A549 (cell line): ENCODE data around the gene EGLN2. TPM values are rescaled to one million over a fixed set of nuclear protein-coding genes. Genes with fewer than 3 reads are reported as not detected.

Source experiments
- ATAC-seq, 2 experiments: fragments of 200-7000 bp in 1 of 2; fragments of >200 bp in 1 of 2; cut with Nextera tagmentation in 1 of 2; cut with Tn5 transposase in 1 of 2; 3 replicates each; pipeline versions ENCODE4 v1.8.0 to v1.9.1; 2018 to 2020; ENCODE audit warnings: mild to moderate bottlenecking in 1 of 2, moderate library complexity in 1 of 2
- CTCF ChIA-PET: fragments of 300-600 bp; sonication (Branson Sonifier 250); formaldehyde crosslinking; extraction: SDS; loops from one replicate; lab custom pipeline; 2021; ENCODE audit warnings: antibody characterized with exemption, inconsistent platforms; lab: Yijun Ruan, JAX
- POLR2A ChIA-PET: fragments of 350-600 bp; formaldehyde crosslinking; extraction: SDS; loops from one replicate; lab custom pipeline; 2021; ENCODE audit warnings: antibody characterized with exemption, inconsistent platforms; lab: Yijun Ruan, JAX
- DNase-seq, 2 experiments: peaks; one replicate each; pipeline versions ENCODE4 v3.0.0 to v3.0.0-alpha.2; 2011 to 2016; ENCODE audit warnings: low read depth in 1 of 2, low spot score in 1 of 2
- FAIRE-seq: peaks from 2 replicates; lab custom pipeline; 2011; peaks lifted over from hg19 to GRCh38; lab: Jason Lieb, UNC
- H3K27ac ChIP-seq, 2 experiments: fragments of >200 bp; sonication (Bioruptor Twin); formaldehyde crosslinking; 3 replicates each; pipeline ENCODE4 v1.5.1; 2016 to 2017
- H3K4me1 ChIP-seq: fragments of >200 bp; sonication (Bioruptor Twin); formaldehyde crosslinking; 3 replicates; pipeline ENCODE4 v1.6.1; 2016
- H3K4me2 ChIP-seq: fragments of >200 bp; sonication (Bioruptor Twin); formaldehyde crosslinking; 3 replicates; pipeline ENCODE4 v1.6.1; 2016
- H3K4me3 ChIP-seq: fragments of >200 bp; sonication (Bioruptor Twin); formaldehyde crosslinking; 3 replicates; pipeline ENCODE4 v1.5.1; 2016
- H3K9me3 ChIP-seq: fragments of >200 bp; sonication (Bioruptor Twin); formaldehyde crosslinking; 3 replicates; pipeline ENCODE4 v1.6.1; 2016
- BCL3 ChIP-seq: fragments of >200 bp; sonication (Bioruptor Twin); formaldehyde crosslinking; IDR thresholded peaks from 3 replicates; pipeline ENCODE4 v1.6.1; 2016
- BHLHE40 ChIP-seq: IDR thresholded peaks from 2 replicates; pipeline ENCODE4 v1.6.1; 2012; ENCODE audit warnings: low read depth, low read length, inconsistent platforms
- CBX8 ChIP-seq: fragments of 200-600 bp; sonication (generic); IDR thresholded peaks from 2 replicates; pipeline ENCODE4 v1.6.1; 2016
- CHD4 ChIP-seq: fragments of 200-600 bp; sonication (generic); IDR thresholded peaks from 2 replicates; pipeline ENCODE4 v1.6.1; 2016; ENCODE audit warnings: antibody characterized with exemption, mild to moderate bottlenecking, borderline replicate concordance
- EP300 ChIP-seq, 2 experiments: fragments of >200 bp; sonication (Bioruptor Twin); formaldehyde crosslinking; IDR thresholded peaks; 2 replicates in 1 of 2; 3 replicates in 1 of 2; pipeline ENCODE4 v1.6.1; 2016 to 2017
- FOXS1 ChIP-seq: fragments of 250-450 bp; sonication (Bioruptor Pico); IDR thresholded peaks from 2 replicates; pipeline ENCODE4 v1.5.0; 2020; ENCODE audit warnings: mild to moderate bottlenecking, moderate library complexity
- HES2 ChIP-seq: fragments of >200 bp; sonication (Bioruptor Twin); formaldehyde crosslinking; IDR thresholded peaks from 2 replicates; pipeline ENCODE4 v1.6.1; 2016
- HMGXB4 ChIP-seq: fragments of 250-450 bp; sonication (Bioruptor Pico); IDR thresholded peaks from 2 replicates; pipeline ENCODE4 v1.5.0; 2021; ENCODE audit warnings: mild to moderate bottlenecking, moderate library complexity, borderline replicate concordance
- HOXA7 ChIP-seq: fragments of 250-450 bp; sonication (Bioruptor Pico); IDR thresholded peaks from 2 replicates; pipeline ENCODE4 v1.5.0; 2020; ENCODE audit warnings: mild to moderate bottlenecking, moderate library complexity
- KDM5A ChIP-seq: fragments of 200-600 bp; sonication (generic); IDR thresholded peaks from 2 replicates; pipeline ENCODE4 v1.6.1; 2016; ENCODE audit warnings: antibody characterized with exemption, mild to moderate bottlenecking
- MAZ ChIP-seq: fragments of 150-350 bp; IDR thresholded peaks from 2 replicates; pipeline ENCODE4 v1.6.1; 2014; ENCODE audit warnings: antibody characterized with exemption, low read depth, low read length, borderline replicate concordance
- NFE2L2 ChIP-seq: fragments of 150-350 bp; conservative IDR thresholded peaks from 2 replicates; pipeline ENCODE4 v1.6.1; 2014; ENCODE audit warnings: low read length
- NR3C1 ChIP-seq: fragments of >200 bp; sonication (Bioruptor Twin); formaldehyde crosslinking; IDR thresholded peaks from 3 replicates; pipeline ENCODE4 v1.6.1; 2017
- RAD21 ChIP-seq, 2 experiments: fragments of >200 bp in 1 of 2; sonication (Bioruptor Twin) in 1 of 2; formaldehyde crosslinking in 1 of 2; IDR thresholded peaks in 1 of 2; conservative IDR thresholded peaks in 1 of 2; 2 replicates in 1 of 2; 3 replicates in 1 of 2; pipeline ENCODE4 v1.6.1; 2012 to 2018; ENCODE audit warnings: inconsistent platforms in 1 of 2
- REST ChIP-seq: fragments of 200-600 bp; sonication (generic); IDR thresholded peaks from 2 replicates; pipeline ENCODE4 v1.6.1; 2016; ENCODE audit warnings: antibody characterized with exemption, mild to moderate bottlenecking, moderate library complexity
- TFCP2L1 ChIP-seq: fragments of 250-450 bp; sonication (Bioruptor Pico); IDR thresholded peaks from 2 replicates; pipeline ENCODE4 v1.5.0; 2021; ENCODE audit warnings: mild to moderate bottlenecking
- TP53 ChIP-seq: fragments of 250-450 bp; sonication (Bioruptor Pico); IDR thresholded peaks from 2 replicates; pipeline ENCODE4 v1.5.0; 2021; ENCODE audit warnings: mild to moderate bottlenecking, moderate library complexity
- ZFP36 ChIP-seq: fragments of 450-650 bp; IDR thresholded peaks from 2 replicates; pipeline ENCODE4 v1.6.1; 2014; ENCODE audit warnings: borderline replicate concordance; ENCODE audit not compliant: partially characterized antibody
- ZSCAN20 ChIP-seq: fragments of 250-450 bp; sonication (Bioruptor Pico); IDR thresholded peaks from 2 replicates; pipeline ENCODE4 v1.8.0; 2022; ENCODE audit warnings: mild to moderate bottlenecking, moderate library complexity
- WGBS: methylation state at CpG from one replicate; pipeline ENCODE4 v1.1.6; 2017; ENCODE audit errors: missing lambda C conversion rate; 5-methylcytosine and 5-hydroxymethylcytosine counted together
- polyA plus RNA-seq, 4 experiments: library from polyadenylated mRNA; depleted of rRNA in 3 of 4; stranded (reverse); fragments of >200 nt; fragmentation: RNase III in 1 of 4; extraction: RNeasy Plus Mini Kit Qiagen cat#74134 plus additional on column Dnase treatment in 1 of 4; gene quantifications; 2 replicates in 3 of 4; 3 replicates in 1 of 4; pipeline ENCODE4 v1.2.3, GENCODE V29; 2011 to 2017

Gene EGLN2
- polyA plus RNA-seq, 2 of the 4 experiments (the other 2 are of a cell fraction), result 34.7 to 81.4 TPM

GRCh38 chr19:40777645-40777936 is 21.4 kb upstream of the EGLN2 start:
- ChIA-PET POLR2A (interaction anchor here (0.5 to 3.1 kb wide), 42 partner anchors 9 to 1614 kb away, joined by 3 to 94 read pairs (median 6); partner anchors contain the start of genes ACTMAP, B9D2, BLVRB and COQ8B), CTCF (interaction anchor here (0.6 to 6.5 kb wide), 16 partner anchors 11 to 702 kb away, joined by 3 to 65 read pairs (median 4); partner anchors contain the start of gene EGLN2)
- WGBS, result 2% methylated on average over 10 of the region's 10 CpGs
- peak overlapping the region; percentile 75 for H3K4me2 ChIP-seq
- H3K27ac ChIP-seq, result peak overlapping the region; percentile 82 to 87
- no peak for FAIRE-seq
- no peak for TF ChIP-seq TP53 (CRISPR knock-in tag)
- TF ChIP-seq NR3C1, result no peak
- no peak for TF ChIP-seq BHLHE40
- TF ChIP-seq EP300 (IDR thresholded peaks at IDR 0.05), result no peak
- no peak for TF ChIP-seq ZSCAN20 (CRISPR knock-in tag)
- TF ChIP-seq CBX8, result no peak
- no peak; the same call in 2 of the 3 replicates for TF ChIP-seq BCL3
- TF ChIP-seq CHD4, result no peak
- no peak for TF ChIP-seq MAZ
- no peak for TF ChIP-seq TFCP2L1 (CRISPR knock-in tag)
- no peak for TF ChIP-seq REST
- TF ChIP-seq ZFP36, result no peak
- no peak for TF ChIP-seq KDM5A
- no peak for TF ChIP-seq NFE2L2
- TF ChIP-seq RAD21 (conservative IDR thresholded peaks at IDR 0.05 in 1 of 2, IDR thresholded peaks at IDR 0.05 in 1 of 2), result no peak
- TF ChIP-seq HMGXB4 (CRISPR knock-in tag), result no peak
- no peak for TF ChIP-seq HOXA7 (CRISPR knock-in tag)
- no peak for TF ChIP-seq FOXS1 (CRISPR knock-in tag)
- TF ChIP-seq HES2, result no peak
- H3K4me1 ChIP-seq, result peaks cover 14% of the 10 kb centered on the region
- no peak for ATAC-seq
- H3K4me3 ChIP-seq, result peak overlapping the region; percentile 52
- H3K9me3 ChIP-seq, result no peaks in the 10 kb centered on the region
- DNase-seq, result no peak
